Retinal pigment epithelial cell (primary cell): ENCODE data around the gene AFTPH.

Experiments
- DNase-seq: peaks from one replicate; pipeline ENCODE4 v3.0.0-alpha.2; 2010; ENCODE audit warnings: low read depth
- H3K4me3 ChIP-seq: 2 replicates; pipeline ENCODE4 v1.5.1; 2011; ENCODE audit warnings: mild to moderate bottlenecking, low read length, control low read depth, moderate library complexity
- CTCF ChIP-seq: conservative IDR thresholded peaks from 2 replicates; pipeline ENCODE4 v1.5.1; 2011; ENCODE audit warnings: low read depth, low read length, control low read depth, inconsistent platforms

The AFTPH gene

GRCh38 chr2:64481665-64482064 lies 42.5 kb upstream of the AFTPH start:
- TF ChIP-seq CTCF = no peak
- no peak for DNase-seq
- no peak overlapping the region for H3K4me3 ChIP-seq

GRCh38 chr2:64482243-64482642 lies 41.9 kb upstream of the AFTPH start:
- no peak for TF ChIP-seq CTCF
- no peak for DNase-seq
- no peak overlapping the region for H3K4me3 ChIP-seq

- no peak for DNase-seq
- TF ChIP-seq CTCF = no peak
- no peak overlapping the region for H3K4me3 ChIP-seq
Measured at GRCh38 chr2:64482765-64483504, 41.2 kb upstream of the AFTPH start.

GRCh38 chr2:64485331-64485730 lies 38.8 kb upstream of the AFTPH start:
- TF ChIP-seq CTCF = no peak
- no peak for DNase-seq

GRCh38 chr2:64485961-64486360 lies 38.2 kb upstream of the AFTPH start:
- no peak overlapping the region for H3K4me3 ChIP-seq
- TF ChIP-seq CTCF = no peak
- DNase-seq = no peak

More at GRCh38 chr2:64485331-64485730, 38.8 kb upstream of the AFTPH start:
- no peak overlapping the region for H3K4me3 ChIP-seq

GRCh38 chr2:64487256-64488049 lies 36.7 kb upstream of the AFTPH start:
- H3K4me3 ChIP-seq = no peak overlapping the region
- no peak for DNase-seq
- no peak for TF ChIP-seq CTCF
